Adrenal gland (tissue), 5 donors: ENCODE measurements around the gene NPIPA1.
"Not testable (repeated sequence)": the region's sequence is repeated elsewhere in the genome, so short reads cannot be mapped to it uniquely, and the experiment has no call there.

Experiments
- POLR2A ChIP-seq, 2 donors: fragments of 450-650 bp; IDR thresholded peaks; one replicate each; pipeline ENCODE4 v1.6.1; 2017; ENCODE audit warnings: antibody characterized with exemption in 2 of 2, mild to moderate bottlenecking in 2 of 2, moderate library complexity in 1 of 2
- TF ChIP-seq, protein P1 (sequence below), 6 experiments: fragments of 450-650 bp in 4 of 6; fragments of 200-600 bp in 2 of 6; sonication (generic) in 1 of 6; IDR thresholded peaks; 1 replicate in 5 of 6; 2 replicates in 1 of 6; pipeline versions ENCODE4 v1.5.1 to v1.8.0; 2016 to 2021; ENCODE audit warnings: antibody characterized with exemption in 6 of 6, mild to moderate bottlenecking in 2 of 6, moderate library complexity in 1 of 6
- donor health status: DM: no; HTN: no; CAD: no.

DNA sequence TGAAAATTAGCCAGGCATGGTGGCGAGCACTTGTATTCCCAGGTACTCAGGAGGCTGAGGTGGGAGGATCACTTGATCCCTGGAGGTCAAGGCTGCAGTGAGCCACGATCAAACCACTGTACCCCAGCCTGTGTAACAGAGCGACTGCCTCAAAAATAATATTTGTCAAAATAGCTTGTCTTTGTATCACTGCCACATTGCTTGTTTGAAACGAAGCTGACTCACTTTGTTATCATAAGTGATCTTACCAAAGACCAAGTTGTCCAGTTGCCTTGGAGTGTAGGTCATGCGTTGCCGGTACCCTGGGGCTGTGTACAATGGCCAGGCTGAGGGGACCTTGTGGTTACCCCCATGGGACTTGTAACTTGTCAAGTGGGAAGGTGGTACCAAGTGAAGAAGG, 59.5 kb downstream of the NPIPA1 start:
- not testable (repeated sequence) for TF ChIP-seq POLR2A (IDR thresholded peaks at IDR 0.05)
- TF ChIP-seq, protein P1, sequence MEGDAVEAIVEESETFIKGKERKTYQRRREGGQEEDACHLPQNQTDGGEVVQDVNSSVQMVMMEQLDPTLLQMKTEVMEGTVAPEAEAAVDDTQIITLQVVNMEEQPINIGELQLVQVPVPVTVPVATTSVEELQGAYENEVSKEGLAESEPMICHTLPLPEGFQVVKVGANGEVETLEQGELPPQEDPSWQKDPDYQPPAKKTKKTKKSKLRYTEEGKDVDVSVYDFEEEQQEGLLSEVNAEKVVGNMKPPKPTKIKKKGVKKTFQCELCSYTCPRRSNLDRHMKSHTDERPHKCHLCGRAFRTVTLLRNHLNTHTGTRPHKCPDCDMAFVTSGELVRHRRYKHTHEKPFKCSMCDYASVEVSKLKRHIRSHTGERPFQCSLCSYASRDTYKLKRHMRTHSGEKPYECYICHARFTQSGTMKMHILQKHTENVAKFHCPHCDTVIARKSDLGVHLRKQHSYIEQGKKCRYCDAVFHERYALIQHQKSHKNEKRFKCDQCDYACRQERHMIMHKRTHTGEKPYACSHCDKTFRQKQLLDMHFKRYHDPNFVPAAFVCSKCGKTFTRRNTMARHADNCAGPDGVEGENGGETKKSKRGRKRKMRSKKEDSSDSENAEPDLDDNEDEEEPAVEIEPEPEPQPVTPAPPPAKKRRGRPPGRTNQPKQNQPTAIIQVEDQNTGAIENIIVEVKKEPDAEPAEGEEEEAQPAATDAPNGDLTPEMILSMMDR (IDR thresholded peaks at IDR 0.05), result not testable (repeated sequence)
